DMS114 treated with DMSO at 0.1 percent for 48 hours (cell line): ENCODE measurements around the gene PLXND1.
"Not testable (repeated sequence)": the region's sequence is repeated elsewhere in the genome, so short reads cannot be mapped to it uniquely, and the experiment has no call there.

Experiments
- DNase-seq: peaks from one replicate; lab custom pipeline; 2025; ENCODE audit not compliant: unreplicated experiment; lab: John Stamatoyannopoulos, UW

Gene PLXND1

GRCh38 chr3:129614435-129614834 is 8.0 kb upstream of the PLXND1 start:
- no peak for DNase-seq

- no peak for DNase-seq
Observed at GRCh38 chr3:129613367-129613740, 6.9 kb upstream of the PLXND1 start.

DNA sequence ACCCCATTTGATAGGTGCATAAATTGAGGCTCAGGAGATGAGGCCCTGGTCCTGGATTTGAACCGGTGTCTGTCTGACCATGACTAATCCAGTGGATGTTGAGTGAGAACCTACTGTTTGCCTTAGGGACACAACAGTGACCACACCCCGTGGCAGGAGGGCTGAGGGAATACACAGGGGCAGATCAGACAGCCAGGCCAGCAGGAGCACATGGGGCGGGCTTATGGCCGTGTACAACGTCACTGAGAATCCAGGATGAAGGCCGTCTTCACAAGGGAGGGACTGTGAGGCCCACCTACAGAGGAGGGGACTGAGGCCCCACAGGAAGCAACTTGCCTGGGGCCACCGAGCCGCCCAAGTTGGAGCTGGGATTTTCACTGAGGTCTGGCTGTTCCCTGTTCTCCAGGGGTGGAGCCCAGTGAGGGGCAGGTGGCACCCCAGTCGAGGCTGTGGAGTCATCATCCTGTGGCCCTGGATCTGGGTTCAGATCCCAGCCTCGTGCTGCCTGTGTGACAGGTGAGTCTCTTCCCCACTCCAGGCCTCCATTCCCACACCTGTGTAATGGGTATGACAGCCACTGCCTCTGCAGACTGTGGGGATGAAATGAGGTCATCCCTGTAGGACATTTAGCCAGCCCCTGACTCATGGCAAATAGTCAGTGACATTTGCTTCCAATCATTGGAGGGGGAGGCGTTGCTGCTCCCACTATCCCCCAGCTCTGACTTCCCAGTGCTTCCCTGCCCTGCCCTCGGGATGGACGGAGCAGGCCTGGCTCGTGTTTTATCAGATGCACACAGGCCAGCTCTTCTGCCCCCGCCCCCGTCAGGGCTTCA is 6.3 kb upstream of the PLXND1 start:
- DNase-seq: no peak

DNA sequence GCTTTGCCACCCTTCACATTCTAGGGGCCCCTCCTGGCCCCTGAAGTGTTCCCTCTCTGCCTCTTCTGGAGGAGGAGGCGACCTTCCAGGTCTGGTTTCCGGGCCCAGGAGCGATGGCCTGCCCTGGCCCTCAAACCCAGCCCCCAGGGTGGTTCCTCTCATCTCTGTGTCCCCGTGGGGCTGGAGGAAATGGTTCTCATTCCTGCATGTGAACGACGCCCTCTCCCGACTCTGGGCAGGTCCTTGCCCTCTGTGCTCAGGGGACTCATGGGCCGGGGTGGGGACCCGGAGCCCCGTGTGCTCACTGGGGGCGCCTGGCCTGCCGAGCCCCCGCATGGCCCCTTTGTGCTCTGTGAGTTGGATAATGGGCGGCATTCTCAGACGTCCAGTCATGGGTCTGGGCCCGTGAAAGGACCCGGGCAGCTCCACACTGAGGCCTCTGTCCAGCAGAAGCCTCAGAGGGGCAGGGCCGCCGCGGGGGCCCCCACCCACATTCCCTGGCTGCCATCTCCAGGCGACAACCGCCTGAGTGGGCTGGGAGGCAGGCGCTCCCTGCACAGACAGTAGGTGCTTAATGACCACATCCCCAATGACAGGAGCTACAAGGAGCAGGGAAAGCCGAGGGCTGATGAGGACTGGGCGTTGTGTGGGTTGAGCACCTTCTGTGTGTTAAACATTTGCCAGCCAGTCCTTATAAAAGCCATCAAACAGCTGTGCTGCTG is 5.5 kb upstream of the PLXND1 start:
- no peak for DNase-seq

GRCh38 chr3:129611446-129611800 is 4.9 kb upstream of the PLXND1 start:
- no peak for DNase-seq

DNA sequence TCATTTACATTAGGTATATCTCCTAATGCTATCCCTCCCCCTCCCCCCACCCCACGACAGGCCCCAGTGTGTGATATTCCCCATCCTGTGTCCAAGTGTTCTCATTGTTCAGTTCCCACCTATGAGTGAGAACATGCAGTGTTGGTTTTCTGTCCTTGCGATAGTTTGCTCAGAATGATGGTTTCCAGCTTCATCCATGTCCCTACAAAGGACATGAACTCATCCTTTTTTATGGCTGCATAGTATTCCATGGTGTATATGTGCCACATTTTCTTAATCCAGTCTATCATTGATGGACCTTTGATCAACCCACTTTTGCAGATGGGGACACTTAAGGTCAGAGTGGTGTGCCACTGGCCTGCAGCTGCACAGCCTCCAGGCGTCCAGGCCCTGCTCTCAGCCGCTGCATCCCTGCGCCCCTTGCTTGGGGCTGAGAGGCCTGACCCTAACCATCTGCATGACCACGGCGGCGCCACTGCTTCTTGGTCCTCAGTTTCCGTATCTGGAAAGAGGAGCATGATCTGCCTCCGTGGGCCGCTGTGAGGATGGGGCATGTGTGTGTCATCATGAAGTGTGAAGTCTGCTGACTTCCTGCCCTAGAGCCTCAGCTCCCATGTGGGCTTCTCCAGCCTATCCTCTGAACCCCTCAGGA is 4.4 kb upstream of the PLXND1 start:
- not testable (repeated sequence) for DNase-seq

DNA sequence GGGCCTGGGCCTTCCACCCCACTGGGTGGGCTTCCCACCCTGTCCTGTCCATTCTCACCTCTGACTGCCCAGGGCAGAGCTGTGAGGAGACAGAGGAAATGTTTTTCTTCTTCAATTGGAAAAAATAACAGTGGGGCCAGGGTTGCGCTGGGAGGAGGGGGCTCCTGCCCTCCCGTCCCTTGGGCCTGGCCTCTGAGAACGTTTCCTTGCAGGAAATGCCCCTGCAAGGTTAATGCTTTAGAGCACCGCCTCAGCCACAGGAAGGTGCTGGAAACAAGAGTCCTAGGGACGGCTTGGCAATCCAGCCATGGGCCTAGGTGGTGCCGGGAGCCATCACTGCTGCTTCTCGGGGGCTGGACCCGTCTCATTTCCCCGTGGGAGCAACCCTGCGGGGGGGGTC is 3.8 kb upstream of the PLXND1 start:
- no peak for DNase-seq

DNA sequence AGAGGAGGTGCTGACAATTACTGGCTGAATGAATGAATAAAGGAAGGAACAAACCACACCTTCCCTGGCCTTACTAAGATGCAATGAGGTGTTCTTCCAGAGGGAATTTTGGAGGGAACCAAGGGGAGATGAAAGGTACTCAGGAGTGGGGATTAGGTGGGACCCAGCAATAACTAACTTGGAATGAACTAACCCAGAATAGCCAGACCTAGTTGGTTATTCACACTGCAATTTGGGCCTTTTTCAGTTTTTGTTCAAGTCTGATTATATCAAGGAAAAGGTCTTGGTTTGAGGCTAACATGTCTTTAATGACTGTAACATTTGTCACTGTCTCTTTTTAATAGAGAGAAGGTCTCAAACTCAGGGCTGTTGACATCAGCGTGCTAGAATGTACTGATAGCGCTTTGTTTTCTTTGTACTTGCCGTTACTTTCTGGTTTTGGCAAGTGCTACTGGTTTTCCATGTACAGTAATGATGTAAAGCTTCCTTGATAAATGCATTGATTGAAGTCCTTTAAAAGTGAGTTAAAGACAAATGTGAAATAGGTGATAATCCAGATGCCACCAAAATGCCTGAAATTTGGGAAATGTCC is 3.2 kb upstream of the PLXND1 start:
- no peak for DNase-seq

GRCh38 chr3:129608936-129609590 is 2.6 kb upstream of the PLXND1 start:
- no peak for DNase-seq

GRCh38 chr3:129608087-129608935 is 1.8 kb upstream of the PLXND1 start:
- DNase-seq: peak; percentile 31

- DNase-seq: no peak
Observed at GRCh38 chr3:129607391-129608068, 1.1 kb upstream of the PLXND1 start.

- DNase-seq: no peak
Observed at GRCh38 chr3:129605922-129606635, 397 bp downstream of the PLXND1 start.

DNA sequence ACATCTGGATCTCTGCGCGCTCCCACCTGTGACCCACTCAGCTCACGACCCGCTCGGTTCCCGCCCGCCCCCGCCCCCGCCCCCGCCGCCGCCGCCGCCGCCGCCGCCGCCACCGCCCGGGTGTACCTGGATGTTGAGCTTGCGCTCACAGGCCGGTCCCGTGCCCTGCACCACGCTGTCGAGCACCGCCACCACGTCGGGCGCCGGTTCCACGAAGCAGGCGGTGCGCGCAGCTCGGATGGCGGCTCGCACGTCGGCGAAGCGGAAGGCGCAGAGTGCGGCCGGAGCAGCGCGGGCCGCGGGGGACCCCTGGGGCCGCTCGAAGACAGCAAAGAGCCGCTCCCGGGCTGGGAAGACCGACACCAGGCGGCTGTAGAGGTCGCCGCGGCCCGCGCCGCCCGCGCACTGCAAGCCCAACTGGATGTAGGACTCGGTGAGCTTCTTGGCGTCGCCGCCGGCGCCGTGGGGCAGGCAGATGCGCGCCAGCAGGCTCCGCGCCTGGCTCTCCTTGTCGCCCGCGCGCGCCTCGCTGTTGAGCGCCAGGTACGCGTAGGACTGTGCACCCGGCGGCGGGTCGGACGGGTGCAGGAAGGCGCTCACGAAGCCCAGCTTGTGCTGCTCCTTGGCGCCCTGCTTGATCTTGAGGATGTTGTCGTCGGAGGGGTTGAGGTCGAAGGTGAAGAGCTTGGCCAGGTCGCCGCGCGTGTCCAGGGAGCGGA is 1.1 kb downstream of the PLXND1 start:
- peak; percentile 20 for DNase-seq

DNA sequence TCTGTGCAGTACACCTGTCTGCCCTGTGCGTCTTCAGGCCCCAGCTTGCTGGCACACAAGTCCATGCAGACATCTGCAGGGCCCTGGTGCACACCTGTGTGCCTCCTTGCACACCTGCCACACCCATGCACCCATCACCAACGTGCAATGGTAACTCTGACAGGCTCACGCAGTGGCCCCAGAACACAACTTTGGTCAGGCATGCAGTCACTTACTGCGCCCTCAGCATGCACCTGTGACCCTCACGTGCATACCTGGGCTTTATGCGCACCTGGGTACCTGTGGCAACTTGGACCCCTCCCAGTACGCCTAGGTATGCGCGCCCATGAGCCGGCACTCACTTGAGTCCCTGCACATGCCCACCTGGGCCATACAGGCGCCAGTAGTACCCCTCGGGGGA is 1.7 kb downstream of the PLXND1 start:
- DNase-seq: no peak

DNA sequence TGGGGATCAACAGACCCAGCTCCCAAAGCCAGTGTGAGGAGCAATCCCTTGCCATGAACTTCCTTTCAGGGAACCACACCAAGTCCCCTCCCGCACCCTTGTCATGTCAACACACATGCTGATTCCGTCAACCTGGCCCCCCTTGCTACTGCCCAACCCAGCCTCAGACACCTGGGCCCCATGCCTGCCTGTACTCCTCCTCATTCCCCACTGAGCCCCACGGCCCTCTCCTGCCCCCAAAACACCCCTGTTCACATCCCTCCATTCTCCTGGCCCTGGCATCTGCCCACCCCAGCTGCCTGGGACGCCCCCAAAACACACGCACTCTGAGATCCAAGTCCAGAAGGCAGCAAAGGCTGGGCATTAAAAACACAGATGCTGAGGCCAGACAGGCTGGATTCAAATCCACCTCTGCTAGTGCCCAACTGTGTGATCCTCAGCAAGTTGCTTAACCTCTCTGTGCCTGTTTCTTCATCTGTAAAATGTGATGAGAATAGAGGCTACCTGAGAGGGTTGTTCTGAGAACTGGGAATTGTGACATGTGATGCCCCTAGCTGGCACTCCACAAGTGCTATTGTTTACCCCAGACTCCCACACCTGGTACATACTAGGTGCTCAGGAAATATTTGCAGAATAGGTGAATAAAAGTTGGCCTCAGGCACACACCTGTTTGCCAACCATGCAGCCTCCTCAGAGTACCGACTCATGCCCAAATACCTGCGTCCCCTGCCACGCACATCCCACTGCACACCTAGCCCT is 2.3 kb downstream of the PLXND1 start:
- DNase-seq: no peak

DNA sequence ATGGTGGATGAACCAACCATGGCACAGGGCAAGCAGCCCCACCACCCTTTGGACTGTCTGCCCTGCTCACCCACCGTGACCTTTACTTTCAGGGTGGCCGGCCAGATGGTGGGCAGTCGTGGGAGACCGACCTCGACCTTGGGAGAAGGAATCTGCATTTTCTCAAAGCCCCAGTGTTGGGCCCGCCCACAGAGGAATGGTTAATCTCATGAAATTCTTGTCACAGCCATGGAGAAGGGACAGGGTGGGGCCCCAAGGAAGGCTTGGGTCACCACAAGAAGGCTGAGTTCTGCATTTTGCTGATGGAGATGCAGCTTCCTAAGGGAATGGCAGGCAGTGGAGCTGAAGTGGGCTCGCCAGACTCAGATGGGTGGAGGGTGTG is 2.9 kb downstream of the PLXND1 start:
- DNase-seq: no peak

GRCh38 chr3:129602730-129603560 is 3.5 kb downstream of the PLXND1 start:
- DNase-seq: no peak
